NCI-H748 treated with DMSO at 0.1 percent for 48 hours (cell line): ENCODE results near the gene DLGAP1.
"Not testable (repeated sequence)": the region's sequence is repeated elsewhere in the genome, so short reads cannot be mapped to it uniquely, and the experiment has no call there.

Experiments used
- DNase-seq: peaks from one replicate; lab custom pipeline; 2025; lab: John Stamatoyannopoulos, UW

Gene DLGAP1

GRCh38 chr18:4077204-4077603, 377.9 kb downstream of the DLGAP1 start:
- DNase-seq: no peak

- no peak for DNase-seq
Observed at GRCh38 chr18:4074647-4075046, 380.5 kb downstream of the DLGAP1 start.

DNA sequence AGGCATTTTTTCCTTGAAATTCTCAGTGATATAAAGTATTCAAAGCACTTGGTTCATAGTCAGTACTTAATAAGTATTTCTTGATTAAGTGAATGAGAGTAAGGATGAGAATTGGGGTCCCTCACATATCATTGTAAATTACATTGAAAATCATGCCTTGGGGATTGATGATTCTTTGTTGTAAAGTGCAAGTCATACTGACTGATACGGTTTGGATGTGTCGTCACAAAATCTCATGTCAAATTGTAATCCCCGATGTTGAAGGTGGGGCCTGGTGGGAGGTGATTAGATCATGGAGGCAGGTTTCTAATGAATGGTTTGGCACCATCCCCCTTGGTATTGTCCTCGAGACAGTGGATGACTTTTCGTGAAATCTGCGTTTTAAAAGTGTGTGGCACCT, 385.9 kb downstream of the DLGAP1 start:
- DNase-seq: no peak

DNA sequence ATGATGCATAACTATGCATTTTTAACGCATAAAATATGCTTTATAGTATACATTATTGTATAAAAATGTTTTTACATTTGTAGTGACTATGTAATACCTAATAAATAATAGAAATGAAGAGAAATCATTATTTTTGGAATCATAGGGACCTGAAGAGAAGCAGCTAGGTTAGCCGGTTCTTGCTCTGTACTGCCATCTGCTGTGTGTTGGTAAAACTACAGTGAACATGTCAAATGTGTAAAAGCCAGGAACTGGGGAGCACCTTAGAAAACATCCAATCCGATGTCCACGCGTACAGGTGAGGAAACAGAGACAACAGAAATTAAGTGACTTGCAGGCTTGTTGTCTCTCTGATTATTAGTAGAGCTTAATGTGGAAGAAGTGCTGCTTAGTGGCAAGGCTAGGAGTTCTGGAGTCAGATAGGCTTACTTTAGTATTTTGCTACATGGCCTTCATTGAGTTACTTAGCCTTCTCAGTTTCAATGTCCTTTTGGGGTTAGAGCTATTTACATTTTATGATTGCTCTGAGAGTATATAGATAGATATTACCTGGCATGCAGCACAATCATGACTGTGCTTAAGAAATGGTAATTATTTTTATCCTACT, 386.5 kb downstream of the DLGAP1 start:
- peak; percentile 4 for DNase-seq

DNA sequence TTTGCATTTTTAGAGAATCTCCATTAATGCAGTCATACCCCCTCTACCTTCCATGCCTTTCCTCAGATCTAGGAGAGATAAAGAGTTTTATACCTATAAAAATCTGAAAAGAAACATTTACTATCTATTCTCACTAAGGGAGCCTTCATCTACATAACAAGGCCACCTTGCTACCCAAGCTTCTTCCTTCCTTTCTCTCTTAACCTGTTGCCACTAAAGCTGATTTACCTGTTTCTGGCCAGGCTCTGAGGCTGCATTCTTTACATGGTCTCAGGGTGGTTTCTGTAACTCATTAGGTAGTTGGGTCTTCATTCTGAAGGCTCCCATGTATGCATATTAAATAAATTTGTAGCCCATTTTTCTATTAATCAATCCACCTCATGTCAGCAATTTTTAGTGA, 391.6 kb downstream of the DLGAP1 start:
- no peak for DNase-seq

- DNase-seq: no peak
Observed at GRCh38 chr18:4060427-4061281, 394.5 kb downstream of the DLGAP1 start.

DNA sequence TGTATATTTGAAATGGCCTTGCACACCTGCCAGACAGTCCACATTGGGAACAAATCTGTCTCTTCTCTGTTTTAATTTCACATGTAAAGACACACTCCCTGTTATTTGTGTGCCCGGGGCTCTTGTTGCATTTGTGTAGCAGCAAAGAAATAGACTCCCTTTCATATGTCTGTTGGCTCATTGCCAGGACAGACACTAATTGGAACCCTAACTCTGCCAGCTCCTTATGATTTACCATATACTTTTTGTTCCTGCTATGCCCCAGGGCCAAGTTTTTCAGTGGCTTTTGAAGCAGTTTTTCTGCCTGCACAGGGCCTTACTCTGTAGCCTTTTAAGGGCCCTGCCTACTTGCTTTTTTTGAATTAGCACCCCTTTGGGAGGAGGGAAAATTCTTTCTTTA, 396.9 kb downstream of the DLGAP1 start:
- DNase-seq: no peak

DNA sequence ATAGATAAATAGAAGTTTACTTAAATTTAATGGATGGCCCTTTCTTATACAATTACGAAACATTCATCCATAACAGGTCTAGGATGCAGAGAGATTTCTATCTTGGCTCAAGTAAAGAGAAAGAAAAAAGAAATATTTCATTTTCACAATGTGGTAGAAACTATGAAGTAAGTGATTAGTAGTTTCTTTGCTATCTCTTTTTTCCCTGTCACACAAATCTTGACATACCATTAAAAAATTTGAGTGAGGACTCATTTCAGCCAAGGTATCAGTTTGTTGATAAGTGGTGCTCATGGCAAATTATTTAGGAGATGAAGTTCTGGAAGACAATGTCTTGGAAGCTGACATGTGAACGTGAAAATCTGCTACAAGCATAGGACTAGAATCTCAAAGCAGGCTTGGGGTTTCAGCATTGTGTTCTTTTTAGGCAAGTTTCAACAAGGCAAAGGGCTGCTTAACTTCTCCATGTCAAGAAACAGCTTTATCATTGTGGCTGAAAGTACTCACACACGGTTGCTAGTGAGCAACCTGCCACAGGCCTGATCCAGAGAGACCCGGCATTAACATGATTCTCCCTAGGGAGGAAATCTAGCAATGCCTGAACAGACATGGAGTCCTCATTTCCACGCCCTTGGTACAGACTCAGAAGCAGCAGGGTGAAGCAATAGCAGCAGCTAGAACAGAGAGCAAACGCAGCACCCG, 414.6 kb downstream of the DLGAP1 start:
- DNase-seq: no peak

DNA sequence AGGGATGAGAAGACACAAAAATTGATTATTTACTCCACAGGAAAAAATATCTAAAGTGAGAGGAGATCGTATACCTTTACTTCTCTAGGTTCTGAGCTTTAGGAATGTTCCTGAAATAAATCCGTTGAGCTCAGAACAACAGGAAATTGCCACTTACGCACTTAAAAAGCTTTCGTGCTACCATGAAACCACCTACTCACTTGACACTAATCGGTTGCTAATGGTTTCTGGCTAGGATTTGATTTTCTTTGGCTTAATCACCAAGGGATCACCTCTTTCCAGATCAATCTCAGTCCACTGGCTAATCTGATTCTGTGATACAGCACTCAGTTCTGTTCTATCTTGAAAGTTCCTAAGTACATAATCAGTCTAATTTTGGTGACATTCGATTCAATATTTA, 419.6 kb downstream of the DLGAP1 start:
- DNase-seq: no peak

DNA sequence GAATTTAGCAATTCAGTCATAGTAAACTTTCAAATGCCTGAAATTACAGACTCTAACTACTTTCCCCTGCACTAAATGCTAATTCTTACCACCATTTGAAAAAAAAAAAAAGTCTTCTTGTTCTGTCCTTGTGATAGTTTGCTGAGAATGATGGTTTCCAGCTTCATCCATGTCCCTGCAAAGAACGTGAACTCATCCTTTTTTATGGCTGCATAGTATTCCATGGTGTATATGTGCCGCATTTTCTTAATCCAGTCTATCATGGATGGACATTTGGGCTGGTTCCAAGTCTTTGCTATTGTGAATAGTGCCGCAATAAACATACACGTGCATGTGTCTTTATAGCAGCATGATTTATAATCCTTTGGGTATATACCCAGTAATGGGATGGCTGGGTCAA, 420.3 kb downstream of the DLGAP1 start:
- not testable (repeated sequence) for DNase-seq

GRCh38 chr18:4026542-4026941, 428.6 kb downstream of the DLGAP1 start:
- no peak for DNase-seq

- DNase-seq: no peak
Observed at GRCh38 chr18:4024702-4025101, 430.4 kb downstream of the DLGAP1 start.

GRCh38 chr18:4022749-4023148, 432.4 kb downstream of the DLGAP1 start:
- DNase-seq: not testable (repeated sequence)

- DNase-seq: no peak
Observed at GRCh38 chr18:4020026-4020425, 435.1 kb downstream of the DLGAP1 start.

- DNase-seq: no peak
Observed at GRCh38 chr18:4017480-4017879, 437.6 kb downstream of the DLGAP1 start.

- DNase-seq: no peak
Observed at GRCh38 chr18:4016391-4017049, 438.6 kb downstream of the DLGAP1 start.

- no peak for DNase-seq
Observed at GRCh38 chr18:4007846-4008245, 447.3 kb downstream of the DLGAP1 start.

DNA sequence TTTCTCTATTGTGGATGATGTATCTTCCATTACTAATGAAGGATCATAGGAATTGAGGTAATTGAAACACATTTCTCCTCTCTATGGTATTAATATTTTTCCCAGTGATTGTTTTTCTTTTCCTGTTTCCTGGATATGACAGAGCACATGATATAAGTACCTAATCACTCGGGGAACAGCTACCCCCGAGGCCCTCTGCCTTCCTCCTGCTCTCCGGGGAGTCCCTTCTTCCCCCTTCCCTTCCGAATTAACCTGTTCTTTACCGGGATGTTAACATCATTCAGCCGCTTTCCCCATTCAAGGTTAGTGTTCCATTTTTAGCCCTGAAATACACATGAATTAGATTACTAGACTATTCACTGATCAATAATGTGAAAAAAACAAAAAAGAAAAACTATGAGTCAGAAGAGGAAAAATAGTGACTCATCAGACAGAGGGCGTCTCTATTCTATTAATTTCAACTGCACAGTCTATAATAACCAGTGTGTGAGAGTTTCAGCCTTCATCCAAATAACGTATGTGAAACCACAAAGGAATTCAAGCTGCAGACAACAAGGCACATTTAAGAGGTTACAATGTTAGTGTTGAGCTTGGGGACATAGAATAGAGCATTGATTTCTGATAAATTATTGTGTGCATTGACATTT, 450.8 kb downstream of the DLGAP1 start:
- no peak for DNase-seq

DNA sequence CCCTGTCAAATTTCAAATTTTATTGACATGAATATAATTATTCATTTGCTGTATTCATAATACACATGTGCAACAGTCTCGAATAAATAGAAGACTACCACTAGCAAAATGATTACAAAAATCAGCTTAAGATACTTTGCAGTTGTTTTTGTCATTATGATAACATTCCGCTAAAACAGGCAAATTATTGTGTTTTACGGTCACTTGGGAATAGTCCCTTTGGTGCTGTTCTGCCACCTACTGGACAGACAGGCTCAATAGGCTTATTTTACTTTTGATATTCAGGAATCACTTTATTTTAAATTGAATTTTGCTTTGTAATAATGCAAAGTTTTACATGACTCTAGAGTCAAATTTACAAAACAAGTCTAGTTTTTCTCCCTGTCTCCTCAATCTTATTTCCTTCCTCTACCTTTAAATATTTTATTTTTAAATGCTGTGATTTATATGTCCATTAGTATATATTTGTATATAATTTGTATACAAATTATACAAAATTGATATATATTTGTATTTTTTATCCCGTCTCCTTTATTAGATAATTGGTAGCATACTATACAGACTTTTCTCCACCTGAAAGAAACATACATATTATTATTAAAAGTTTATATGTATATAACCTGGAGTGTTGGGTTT, 456.3 kb downstream of the DLGAP1 start:
- peak; percentile 7 for DNase-seq

- peak; percentile 20 for DNase-seq
Observed at GRCh38 chr18:3995476-3996102, 459.5 kb downstream of the DLGAP1 start.
